Epithelial cell of prostate (primary cell): ENCODE data around the gene SMOC2.
"Not testable (repeated sequence)": the region's sequence is repeated elsewhere in the genome, so short reads cannot be mapped to it uniquely, and the experiment has no call there.

ENCODE experiments used
- DNase-seq: peaks from one replicate; pipeline ENCODE4 v3.0.0-alpha.2; 2011; ENCODE audit warnings: low read depth, low spot score
- H3K27ac ChIP-seq: fragments of 450-650 bp; 2 replicates; pipeline ENCODE4 v1.5.1; 2017; ENCODE audit warnings: mild to moderate bottlenecking

Gene SMOC2

GRCh38 chr6:168559574-168560098 is 118.7 kb downstream of the SMOC2 start:
- DNase-seq: no peak
- no peak overlapping the region for H3K27ac ChIP-seq

GRCh38 chr6:168560126-168560525 is 119.1 kb downstream of the SMOC2 start:
- no peak for DNase-seq
- no peak overlapping the region for H3K27ac ChIP-seq

- no peak for DNase-seq
- no peak overlapping the region for H3K27ac ChIP-seq
These were observed 121.7 kb downstream of the SMOC2 start for GRCh38 chr6:168562576-168563151.

- H3K27ac ChIP-seq: no peak overlapping the region
- no peak for DNase-seq
These were observed 122.7 kb downstream of the SMOC2 start for GRCh38 chr6:168563656-168564055.

GRCh38 chr6:168565112-168565511 is 124.1 kb downstream of the SMOC2 start:
- no peak for DNase-seq
- H3K27ac ChIP-seq: no peak overlapping the region

- H3K27ac ChIP-seq: no peak overlapping the region
- no peak for DNase-seq
These were observed 129.2 kb downstream of the SMOC2 start for GRCh38 chr6:168570211-168570610.

- no peak for DNase-seq
- H3K27ac ChIP-seq: no peak overlapping the region
These were observed 130.3 kb downstream of the SMOC2 start for GRCh38 chr6:168571268-168571667.

- not testable (repeated sequence) for H3K27ac ChIP-seq, DNase-seq
These were observed 132.4 kb downstream of the SMOC2 start for GRCh38 chr6:168573276-168573835.

GRCh38 chr6:168574075-168574698 is 133.2 kb downstream of the SMOC2 start:
- no peak for DNase-seq
- H3K27ac ChIP-seq: no peak overlapping the region

GRCh38 chr6:168574699-168575195 is 133.8 kb downstream of the SMOC2 start:
- no peak for DNase-seq
- H3K27ac ChIP-seq: no peak overlapping the region

GRCh38 chr6:168575346-168576098 is 134.5 kb downstream of the SMOC2 start:
- no peak overlapping the region for H3K27ac ChIP-seq
- no peak for DNase-seq

GRCh38 chr6:168576388-168576787 is 135.4 kb downstream of the SMOC2 start:
- no peak overlapping the region for H3K27ac ChIP-seq
- DNase-seq: no peak

- no peak overlapping the region for H3K27ac ChIP-seq
- DNase-seq: no peak
These were observed 136.5 kb downstream of the SMOC2 start for GRCh38 chr6:168577496-168577895.

- DNase-seq: no peak
- H3K27ac ChIP-seq: no peak overlapping the region
These were observed 137.1 kb downstream of the SMOC2 start for GRCh38 chr6:168578036-168578435.

GRCh38 chr6:168581236-168581635 is 140.3 kb downstream of the SMOC2 start:
- H3K27ac ChIP-seq: no peak overlapping the region
- no peak for DNase-seq

- no peak for DNase-seq
- H3K27ac ChIP-seq: no peak overlapping the region
These were observed 140.7 kb downstream of the SMOC2 start for GRCh38 chr6:168581706-168582105.

- no peak overlapping the region for H3K27ac ChIP-seq
- no peak for DNase-seq
These were observed 141.6 kb downstream of the SMOC2 start for GRCh38 chr6:168582571-168582981.

GRCh38 chr6:168583126-168583525 is 142.1 kb downstream of the SMOC2 start:
- no peak overlapping the region for H3K27ac ChIP-seq
- DNase-seq: no peak

GRCh38 chr6:168583821-168584220 is 142.8 kb downstream of the SMOC2 start:
- DNase-seq: no peak
- H3K27ac ChIP-seq: no peak overlapping the region

- no peak for DNase-seq
- H3K27ac ChIP-seq: no peak overlapping the region
These were observed 143.3 kb downstream of the SMOC2 start for GRCh38 chr6:168584249-168584648.

- no peak overlapping the region for H3K27ac ChIP-seq
- DNase-seq: no peak
These were observed 143.7 kb downstream of the SMOC2 start for GRCh38 chr6:168584671-168585070.
